Measurements from ENCODE around the gene EFCAB14. TPM values are rescaled to one million over a fixed set of nuclear protein-coding genes. Genes with fewer than 3 reads are reported as not detected.

Gene EFCAB14
- total RNA-seq, 1 experiment from 2014 or later: 52.5 TPM

DNA sequence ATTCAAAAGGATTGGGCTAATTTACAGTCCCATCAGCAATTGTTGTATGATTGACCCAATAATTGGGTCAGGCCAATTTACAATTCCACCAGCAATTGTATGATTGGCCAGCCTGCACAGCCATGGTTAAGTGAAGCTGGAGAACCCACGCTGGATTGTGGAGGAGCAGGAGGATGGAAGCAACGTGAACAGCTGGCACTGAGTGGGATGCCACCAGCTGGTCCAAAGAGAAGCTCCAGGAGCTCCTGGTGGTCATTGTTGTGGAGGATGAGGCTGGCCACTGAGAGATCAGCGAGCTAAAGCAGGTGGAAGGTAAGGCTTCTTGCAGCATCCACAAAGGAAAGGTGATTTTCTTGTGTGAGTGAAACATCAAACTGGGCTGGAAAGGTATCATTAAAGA is 23.2 kb upstream of the EFCAB14 start:
- H3K4me2 ChIP-seq (ENCODE audit: low read length): no peak overlapping the region
- H3K27ac ChIP-seq (ENCODE audit: low read depth, low read length): no peak overlapping the region
- H3K9me3 ChIP-seq (ENCODE audit: control insufficient read depth in 1 of 2, insufficient read depth in 1 of 2, low read depth in 1 of 2, low read length in 2 of 2): no peaks in the 10 kb centered on the region
- BruUV-seq (replicated peaks): no TSS peak
- no peak for TF ChIP-seq ZFX (IDR thresholded peaks at IDR 0.05)
- no peak for TF ChIP-seq FOSL1 (IDR thresholded peaks at IDR 0.05; ENCODE audit: low read depth)
- no peak for TF ChIP-seq SRF (IDR thresholded peaks at IDR 0.05; ENCODE audit: low read depth)
- TF ChIP-seq CBX3 (IDR thresholded peaks at IDR 0.05; ENCODE audit: low read depth): no peak
- no peak for TF ChIP-seq ZNF274 (IDR thresholded peaks at IDR 0.05; ENCODE audit: low read depth, low read length)
- TF ChIP-seq, protein P1, sequence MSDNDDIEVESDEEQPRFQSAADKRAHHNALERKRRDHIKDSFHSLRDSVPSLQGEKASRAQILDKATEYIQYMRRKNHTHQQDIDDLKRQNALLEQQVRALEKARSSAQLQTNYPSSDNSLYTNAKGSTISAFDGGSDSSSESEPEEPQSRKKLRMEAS (IDR thresholded peaks at IDR 0.05): no peak
- TF ChIP-seq EGR1 (IDR thresholded peaks at IDR 0.05; ENCODE audit: low read depth): no peak
- TF ChIP-seq JUND (IDR thresholded peaks at IDR 0.05): no peak
- intact Hi-C loops (cut with micrococcal nuclease): no loop called here
- no peaks in the 10 kb centered on the region for H3K79me2 ChIP-seq (ENCODE audit: insufficient read depth, low read length)
- H3K9ac ChIP-seq (ENCODE audit: low read length): no peak overlapping the region
- H3K9me2 ChIP-seq (ENCODE audit: insufficient read depth): no peaks in the 10 kb centered on the region
- no peaks in the 10 kb centered on the region for H4K20me1 ChIP-seq (ENCODE audit: insufficient read depth)
- POLR2A ChIA-PET: no interaction called here
- RAD21 ChIA-PET (ENCODE audit: low non-redundant PET in 1 of 2, low total read pairs in 2 of 2, uncharacterized antibody in 2 of 2, unreplicated experiment in 2 of 2): no interaction called here
- no peak overlapping the region for H3K4me3 ChIP-seq (replicated peaks in 1 of 2; ENCODE audit: low read depth in 1 of 2, low read length in 2 of 2)
- no peak for ATAC-seq
- no peaks in the 10 kb centered on the region for H3K4me1 ChIP-seq (ENCODE audit: control insufficient read depth in 1 of 2, insufficient read depth in 2 of 2, low read length in 2 of 2)
- peaks cover 57% of the 10 kb centered on the region for H3K27me3 ChIP-seq (ENCODE audit: insufficient read depth, low read length)
- DNase-seq (ENCODE audit: low read depth, low spot score): no peak
- no peak overlapping the region for H2AFZ ChIP-seq (ENCODE audit: low read depth, low read length, poor library complexity, severe bottlenecking)
- CTCF ChIA-PET: no interaction called here
- H3K36me3 ChIP-seq (ENCODE audit: control insufficient read depth in 1 of 2, insufficient read depth in 2 of 2, low read length in 2 of 2): no peaks in the 10 kb centered on the region

DNA sequence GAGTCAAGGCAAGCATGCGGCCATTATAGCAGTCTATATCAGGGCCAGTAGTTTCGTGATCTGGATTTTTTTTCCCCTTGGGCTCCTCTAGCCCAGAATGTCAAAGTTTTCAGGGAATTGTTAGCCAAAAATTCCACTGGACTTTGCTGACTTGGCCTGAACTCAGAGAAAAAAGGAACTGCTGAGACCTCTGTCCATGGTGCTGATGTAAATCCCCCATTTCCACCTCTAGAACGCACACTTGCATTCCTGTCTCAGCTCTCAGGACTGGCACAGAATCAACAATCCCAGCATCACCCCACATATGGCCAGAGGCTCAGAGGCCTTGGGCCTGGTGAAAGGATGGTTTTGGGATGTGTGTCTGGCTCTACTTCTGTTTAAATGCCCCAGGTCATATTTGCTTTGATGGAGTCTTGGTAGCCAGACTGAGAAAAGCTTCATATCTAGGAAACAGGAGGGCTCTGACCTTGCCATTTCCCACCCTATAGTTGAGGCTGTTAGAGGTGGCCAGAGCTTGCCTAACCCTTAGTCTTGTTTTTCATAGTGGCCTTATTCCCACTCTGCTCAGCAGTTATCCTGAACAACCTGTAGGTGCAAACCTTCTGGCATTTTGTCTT is 16.9 kb upstream of the EFCAB14 start:
- Histone ChIP-seq H3K27ac (ENCODE audit: low read depth, low read length) (no peak overlapping the region), H3K4me3 (replicated peaks in 1 of 2; ENCODE audit: low read depth in 1 of 2, low read length in 2 of 2) (no peak overlapping the region), H3K9me3 (ENCODE audit: control insufficient read depth in 1 of 2, insufficient read depth in 1 of 2, low read depth in 1 of 2, low read length in 2 of 2) (no peaks in the 10 kb centered on the region), H3K4me1 (ENCODE audit: control insufficient read depth in 1 of 2, insufficient read depth in 2 of 2, low read length in 2 of 2) (no peaks in the 10 kb centered on the region), H3K9ac (ENCODE audit: low read length) (no peak overlapping the region), H3K27me3 (ENCODE audit: insufficient read depth, low read length) (peaks cover 12% of the 10 kb centered on the region), H3K79me2 (ENCODE audit: insufficient read depth, low read length) (no peaks in the 10 kb centered on the region), H3K4me2 (ENCODE audit: low read length) (no peak overlapping the region), H4K20me1 (ENCODE audit: insufficient read depth) (no peaks in the 10 kb centered on the region), H3K9me2 (ENCODE audit: insufficient read depth) (no peaks in the 10 kb centered on the region), H3K36me3 (ENCODE audit: control insufficient read depth in 1 of 2, insufficient read depth in 2 of 2, low read length in 2 of 2) (no peaks in the 10 kb centered on the region), H2AFZ (ENCODE audit: low read depth, low read length, poor library complexity, severe bottlenecking) (no peak overlapping the region)
- intact Hi-C loops (cut with micrococcal nuclease): no loop called here
- no TSS peak for BruUV-seq (replicated peaks)
- TF ChIP-seq RAD21 (IDR thresholded peaks at IDR 0.05; ENCODE audit: low read depth): peak; percentile 41
- TF ChIP-seq CBX3 (IDR thresholded peaks at IDR 0.05; ENCODE audit: low read depth): peak; percentile 48; the same call in 1 of the 2 replicates
- TF ChIP-seq, protein P2, sequence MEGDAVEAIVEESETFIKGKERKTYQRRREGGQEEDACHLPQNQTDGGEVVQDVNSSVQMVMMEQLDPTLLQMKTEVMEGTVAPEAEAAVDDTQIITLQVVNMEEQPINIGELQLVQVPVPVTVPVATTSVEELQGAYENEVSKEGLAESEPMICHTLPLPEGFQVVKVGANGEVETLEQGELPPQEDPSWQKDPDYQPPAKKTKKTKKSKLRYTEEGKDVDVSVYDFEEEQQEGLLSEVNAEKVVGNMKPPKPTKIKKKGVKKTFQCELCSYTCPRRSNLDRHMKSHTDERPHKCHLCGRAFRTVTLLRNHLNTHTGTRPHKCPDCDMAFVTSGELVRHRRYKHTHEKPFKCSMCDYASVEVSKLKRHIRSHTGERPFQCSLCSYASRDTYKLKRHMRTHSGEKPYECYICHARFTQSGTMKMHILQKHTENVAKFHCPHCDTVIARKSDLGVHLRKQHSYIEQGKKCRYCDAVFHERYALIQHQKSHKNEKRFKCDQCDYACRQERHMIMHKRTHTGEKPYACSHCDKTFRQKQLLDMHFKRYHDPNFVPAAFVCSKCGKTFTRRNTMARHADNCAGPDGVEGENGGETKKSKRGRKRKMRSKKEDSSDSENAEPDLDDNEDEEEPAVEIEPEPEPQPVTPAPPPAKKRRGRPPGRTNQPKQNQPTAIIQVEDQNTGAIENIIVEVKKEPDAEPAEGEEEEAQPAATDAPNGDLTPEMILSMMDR (IDR thresholded peaks at IDR 0.05 in 2 of 3, conservative IDR thresholded peaks at IDR 0.05 in 1 of 3; ENCODE audit: borderline replicate concordance in 1 of 3, insufficient read depth in 1 of 3, low read depth in 2 of 3, low read length in 2 of 3): peak; percentile 29 to 52 (median 51); a peak in 4 of 6 replicates
- TF ChIP-seq, protein P3, sequence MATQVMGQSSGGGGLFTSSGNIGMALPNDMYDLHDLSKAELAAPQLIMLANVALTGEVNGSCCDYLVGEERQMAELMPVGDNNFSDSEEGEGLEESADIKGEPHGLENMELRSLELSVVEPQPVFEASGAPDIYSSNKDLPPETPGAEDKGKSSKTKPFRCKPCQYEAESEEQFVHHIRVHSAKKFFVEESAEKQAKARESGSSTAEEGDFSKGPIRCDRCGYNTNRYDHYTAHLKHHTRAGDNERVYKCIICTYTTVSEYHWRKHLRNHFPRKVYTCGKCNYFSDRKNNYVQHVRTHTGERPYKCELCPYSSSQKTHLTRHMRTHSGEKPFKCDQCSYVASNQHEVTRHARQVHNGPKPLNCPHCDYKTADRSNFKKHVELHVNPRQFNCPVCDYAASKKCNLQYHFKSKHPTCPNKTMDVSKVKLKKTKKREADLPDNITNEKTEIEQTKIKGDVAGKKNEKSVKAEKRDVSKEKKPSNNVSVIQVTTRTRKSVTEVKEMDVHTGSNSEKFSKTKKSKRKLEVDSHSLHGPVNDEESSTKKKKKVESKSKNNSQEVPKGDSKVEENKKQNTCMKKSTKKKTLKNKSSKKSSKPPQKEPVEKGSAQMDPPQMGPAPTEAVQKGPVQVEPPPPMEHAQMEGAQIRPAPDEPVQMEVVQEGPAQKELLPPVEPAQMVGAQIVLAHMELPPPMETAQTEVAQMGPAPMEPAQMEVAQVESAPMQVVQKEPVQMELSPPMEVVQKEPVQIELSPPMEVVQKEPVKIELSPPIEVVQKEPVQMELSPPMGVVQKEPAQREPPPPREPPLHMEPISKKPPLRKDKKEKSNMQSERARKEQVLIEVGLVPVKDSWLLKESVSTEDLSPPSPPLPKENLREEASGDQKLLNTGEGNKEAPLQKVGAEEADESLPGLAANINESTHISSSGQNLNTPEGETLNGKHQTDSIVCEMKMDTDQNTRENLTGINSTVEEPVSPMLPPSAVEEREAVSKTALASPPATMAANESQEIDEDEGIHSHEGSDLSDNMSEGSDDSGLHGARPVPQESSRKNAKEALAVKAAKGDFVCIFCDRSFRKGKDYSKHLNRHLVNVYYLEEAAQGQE (IDR thresholded peaks at IDR 0.05; ENCODE audit: low read depth): peak; percentile 97
- TF ChIP-seq FOSL1 (IDR thresholded peaks at IDR 0.05; ENCODE audit: low read depth): no peak
- no peak for TF ChIP-seq EZH2 (IDR thresholded peaks at IDR 0.05)
- peak; percentile 29 for DNase-seq (ENCODE audit: low read depth, low spot score)
- RAD21 ChIA-PET (ENCODE audit: low non-redundant PET in 1 of 2, low total read pairs in 2 of 2, uncharacterized antibody in 2 of 2, unreplicated experiment in 2 of 2): no interaction called here
- POLR2A ChIA-PET: no interaction called here
- CTCF ChIA-PET: no interaction called here
- peak; percentile 81 for ATAC-seq
